Glomerular visceral epithelial cell (primary cell): ENCODE data around the gene CHST15.

Experiments
- DNase-seq: peaks from one replicate; pipeline ENCODE4 v3.0.0-alpha.2; 2016; ENCODE audit errors: extremely low spot score

Gene CHST15

DNA sequence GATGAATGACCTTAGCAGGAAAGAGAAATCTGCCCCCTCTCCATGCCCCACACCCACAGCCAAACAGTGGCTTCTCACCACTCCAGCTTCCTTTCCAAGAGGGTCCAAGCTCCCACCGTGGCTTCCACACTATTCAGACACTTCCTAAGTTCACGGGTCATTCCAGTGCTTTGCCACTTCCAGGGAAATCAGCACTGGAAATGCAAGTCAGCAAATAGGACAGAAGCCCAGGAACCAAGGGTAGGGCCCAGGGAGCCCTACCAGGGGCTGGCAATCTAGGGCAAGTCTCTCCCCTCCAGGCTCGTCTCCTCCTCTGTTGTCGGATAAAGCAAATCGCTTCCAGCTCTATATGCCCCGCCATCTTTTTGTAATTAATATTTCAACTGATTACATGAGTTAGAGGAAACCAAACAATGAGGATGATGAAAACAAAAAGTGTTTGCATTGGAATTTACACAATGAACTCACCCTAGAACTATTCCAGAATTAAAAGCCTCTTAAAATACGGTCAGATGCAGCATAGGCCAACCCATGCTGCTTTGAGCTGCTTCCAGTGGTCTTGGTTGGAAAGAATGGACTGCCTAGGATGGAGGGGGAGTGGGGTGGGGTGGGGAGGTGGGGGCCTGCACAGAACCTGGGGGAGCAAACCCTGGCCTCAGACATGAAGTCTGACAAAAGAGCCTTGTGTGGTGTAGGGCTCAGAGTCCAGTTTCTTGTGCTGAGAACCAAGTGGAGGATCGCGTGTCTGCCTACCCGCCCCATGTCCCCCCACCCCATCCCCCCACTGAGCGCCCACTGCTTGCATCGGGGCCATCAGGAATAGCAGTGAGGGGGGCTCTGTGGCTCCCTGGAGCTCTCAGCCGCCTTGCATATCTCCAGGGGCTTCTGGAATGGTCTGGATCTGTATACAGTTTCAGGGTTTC is 127.2 kb downstream of the CHST15 start:
- DNase-seq: no peak

DNA sequence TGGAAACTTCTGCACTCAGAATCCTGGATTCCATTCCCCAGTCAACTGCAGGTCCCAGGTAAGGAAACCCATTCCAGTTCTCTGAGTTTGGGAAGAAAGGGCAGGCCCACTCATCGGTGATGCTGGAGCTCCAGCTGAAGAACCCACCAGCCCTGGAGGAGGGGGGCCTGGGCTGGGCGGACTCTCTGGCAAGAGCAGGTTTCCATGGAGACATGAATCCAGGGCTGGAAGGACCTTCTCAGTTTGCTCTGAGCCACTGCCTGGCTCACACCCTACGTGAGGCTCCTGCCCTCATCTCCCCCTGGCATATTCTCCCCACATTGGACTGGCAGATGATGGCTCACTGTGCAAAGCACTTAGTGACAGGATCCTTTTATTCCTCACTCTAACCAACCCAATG is 128.4 kb downstream of the CHST15 start:
- DNase-seq: no peak

DNA sequence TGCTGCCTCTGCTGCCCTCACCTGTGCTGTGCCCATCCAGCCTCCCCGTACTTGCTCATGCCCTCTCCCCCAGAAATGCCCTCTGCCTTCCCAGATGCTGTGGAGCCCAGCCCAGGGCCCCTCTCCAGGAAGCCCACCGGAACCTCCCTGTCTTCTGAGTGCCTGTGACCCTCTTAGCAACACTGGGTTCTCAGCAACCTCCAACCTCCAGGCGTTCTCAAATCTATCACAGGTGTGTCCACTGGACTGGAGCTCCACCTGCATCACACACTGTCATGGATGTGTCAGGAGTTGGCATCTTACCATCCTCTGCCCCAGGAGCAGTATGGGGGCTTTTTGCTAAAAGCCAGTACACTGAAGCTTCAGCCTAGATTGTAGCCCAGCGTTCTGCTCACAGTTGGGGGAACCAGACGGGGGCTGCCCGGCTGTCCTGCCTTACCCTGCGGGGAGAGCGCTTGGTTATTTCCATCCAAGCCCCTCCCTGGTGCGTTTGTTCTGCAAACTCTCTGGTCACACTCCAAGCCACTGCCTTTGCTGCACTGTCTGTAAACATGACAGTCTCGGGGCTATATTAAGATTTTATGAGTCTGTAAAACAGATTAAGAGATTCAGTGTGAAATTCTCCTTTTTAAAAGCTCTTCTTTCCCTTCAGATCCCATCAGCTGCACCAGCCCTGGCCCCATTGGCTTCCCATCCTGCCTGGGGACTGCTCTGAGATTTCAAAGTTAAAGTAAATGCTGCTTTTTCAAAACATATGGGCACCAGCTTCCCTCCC is 130.5 kb downstream of the CHST15 start:
- no peak for DNase-seq

DNA sequence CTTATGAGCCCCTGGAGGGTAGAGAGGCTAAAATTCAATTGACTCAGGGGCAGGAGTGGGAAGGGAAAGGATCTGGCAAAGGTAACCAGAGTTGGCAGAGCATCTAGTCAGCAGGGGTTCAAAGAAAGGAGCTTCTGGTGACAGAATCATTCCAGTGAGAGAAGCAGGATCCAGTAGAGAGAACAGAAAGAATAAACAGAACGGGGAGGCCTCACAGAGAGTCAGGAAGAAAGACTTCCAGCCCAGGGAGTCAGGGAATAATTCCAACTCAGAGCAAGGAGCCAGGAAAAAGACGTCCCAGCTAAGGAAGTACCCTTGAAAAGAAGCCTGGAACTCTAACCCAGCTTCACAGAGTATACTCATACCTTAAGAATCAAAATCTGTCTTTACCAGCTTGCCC is 135.2 kb downstream of the CHST15 start:
- no peak for DNase-seq
